Trophoblast cell (in vitro differentiated cells and primary cell): Measurements from ENCODE around the gene SDE2.
"Not testable (repeated sequence)": the region's sequence is repeated elsewhere in the genome, so short reads cannot be mapped to it uniquely, and the experiment has no call there.

Experiments used
- DNase-seq, 2 donors: peaks; one replicate each; pipeline ENCODE4 v3.0.0-alpha.2; 2016
- H2AFZ ChIP-seq: 2 replicates; pipeline ENCODE4 v1.6.1; 2013; ENCODE audit warnings: low read length, moderate library complexity, mild to moderate bottlenecking; ENCODE audit not compliant: insufficient read depth, poor library complexity
- H2AK5ac ChIP-seq: 2 replicates; pipeline ENCODE4 v1.6.1; 2013; ENCODE audit warnings: mild to moderate bottlenecking, low read length
- H2BK120ac ChIP-seq: 2 replicates; pipeline ENCODE4 v1.6.1; 2013; ENCODE audit warnings: low read length, mild to moderate bottlenecking, moderate library complexity; ENCODE audit not compliant: insufficient read depth, poor library complexity
- H2BK12ac ChIP-seq: 2 replicates; pipeline ENCODE4 v1.6.1; 2013; ENCODE audit warnings: mild to moderate bottlenecking, low read length, moderate library complexity
- H2BK5ac ChIP-seq: 2 replicates; pipeline ENCODE4 v1.6.1; 2013; ENCODE audit warnings: low read length, low read depth, moderate library complexity, mild to moderate bottlenecking; ENCODE audit not compliant: poor library complexity
- H3K14ac ChIP-seq: 2 replicates; pipeline ENCODE4 v1.6.1; 2013; ENCODE audit warnings: mild to moderate bottlenecking, low read length
- H3K18ac ChIP-seq: 2 replicates; pipeline ENCODE4 v1.6.1; 2013; ENCODE audit warnings: mild to moderate bottlenecking, low read length
- H3K23ac ChIP-seq: 2 replicates; pipeline ENCODE4 v1.6.1; 2013; ENCODE audit warnings: low read length
- H3K27ac ChIP-seq: 2 replicates; pipeline ENCODE4 v1.5.1; 2013; ENCODE audit warnings: low read depth, mild to moderate bottlenecking, inconsistent platforms, low read length, moderate library complexity
- H3K27me3 ChIP-seq: 2 replicates; pipeline ENCODE4 v1.6.1; 2013; ENCODE audit warnings: inconsistent platforms, mild to moderate bottlenecking, low read length, moderate library complexity; ENCODE audit not compliant: insufficient read depth
- H3K36me3 ChIP-seq, 2 experiments: 1 replicate in 1 of 2; 2 replicates in 1 of 2; pipeline ENCODE4 v1.6.1; 2013; ENCODE audit warnings: low read length in 2 of 2, mild to moderate bottlenecking in 2 of 2, moderate library complexity in 1 of 2; ENCODE audit not compliant: insufficient read depth in 2 of 2, control insufficient read depth in 1 of 2
- H3K4ac ChIP-seq: 2 replicates; pipeline ENCODE4 v1.6.1; 2013; ENCODE audit warnings: low read depth, mild to moderate bottlenecking, low read length, moderate library complexity
- H3K4me1 ChIP-seq, 2 experiments: 1 replicate in 1 of 2; 2 replicates in 1 of 2; pipeline ENCODE4 v1.6.1; 2013; ENCODE audit warnings: low read length in 2 of 2, mild to moderate bottlenecking in 2 of 2, moderate library complexity in 1 of 2; ENCODE audit not compliant: insufficient read depth in 2 of 2, control insufficient read depth in 1 of 2
- H3K4me2 ChIP-seq: 2 replicates; pipeline ENCODE4 v1.6.1; 2013; ENCODE audit warnings: inconsistent platforms, mild to moderate bottlenecking, low read length, moderate library complexity
- H3K4me3 ChIP-seq: 2 replicates; pipeline ENCODE4 v1.5.1; 2013; ENCODE audit warnings: mild to moderate bottlenecking, low read depth, low read length, inconsistent platforms
- H3K79me1 ChIP-seq: one replicate; pipeline ENCODE4 v1.6.1; 2013; ENCODE audit warnings: low read length
- H3K79me2 ChIP-seq: 2 replicates; pipeline ENCODE4 v1.6.1; 2013; ENCODE audit warnings: low read length, mild to moderate bottlenecking; ENCODE audit not compliant: control insufficient read depth, insufficient read depth, poor library complexity
- H3K9ac ChIP-seq: 2 replicates; pipeline ENCODE4 v1.6.1; 2013; ENCODE audit warnings: mild to moderate bottlenecking, low read length
- H3K9me3 ChIP-seq: 2 replicates; pipeline ENCODE4 v1.6.1; 2013; ENCODE audit warnings: low read depth, mild to moderate bottlenecking, control low read depth, inconsistent platforms, low read length; ENCODE audit not compliant: insufficient read depth
- H4K12ac ChIP-seq: 2 replicates; pipeline ENCODE4 v1.6.1; 2013; ENCODE audit warnings: low read depth, mild to moderate bottlenecking, low read length, moderate library complexity
- H4K8ac ChIP-seq: 2 replicates; pipeline ENCODE4 v1.6.1; 2013; ENCODE audit warnings: low read depth, mild to moderate bottlenecking, low read length, moderate library complexity
- H4K91ac ChIP-seq: one replicate; pipeline ENCODE4 v1.6.1; 2013; ENCODE audit warnings: low read depth, mild to moderate bottlenecking, low read length, moderate library complexity
- WGBS: extraction: QIAGEN DNeasy Blood & Tissue Kit; methylation state at CpG from one replicate; pipeline ENCODE4 v1.1.7; 2013; ENCODE audit warnings: missing lambda C conversion rate; ENCODE audit not compliant: insufficient read length, insufficient coverage; ENCODE audit errors: extremely low coverage; 5-methylcytosine and 5-hydroxymethylcytosine counted together

Gene SDE2

DNA sequence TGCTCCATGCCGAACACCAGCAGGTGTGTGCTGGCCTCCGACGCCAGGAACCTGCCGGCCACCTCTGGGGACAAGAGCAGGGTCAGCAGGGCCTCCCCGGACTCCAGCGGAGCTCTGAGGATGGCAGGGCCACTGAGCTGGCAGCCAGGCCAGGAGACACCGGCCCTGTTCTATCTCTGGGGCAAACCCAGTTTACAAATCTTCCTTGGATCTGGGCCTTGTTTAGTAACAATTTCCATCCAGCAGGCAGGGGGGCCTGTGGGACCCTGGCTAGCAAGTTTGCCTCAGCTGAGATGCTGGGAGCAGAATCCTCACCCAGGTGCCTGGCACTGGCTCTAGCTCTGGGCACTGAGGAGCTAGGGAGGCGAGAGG lies 59.2 kb downstream of the SDE2 start:
- not testable (repeated sequence) for H3K4ac ChIP-seq, DNase-seq, H3K79me1 ChIP-seq, H3K23ac ChIP-seq, H3K4me2 ChIP-seq, H2AK5ac ChIP-seq, H4K12ac ChIP-seq, H3K14ac ChIP-seq, H2AFZ ChIP-seq, H3K4me3 ChIP-seq, H2BK5ac ChIP-seq, H4K8ac ChIP-seq, H3K27me3 ChIP-seq, H4K91ac ChIP-seq, H3K9ac ChIP-seq, H3K27ac ChIP-seq, H3K36me3 ChIP-seq, H2BK120ac ChIP-seq, H2BK12ac ChIP-seq, H3K79me2 ChIP-seq, H3K18ac ChIP-seq, H3K9me3 ChIP-seq
- WGBS = no CpG with 5 or more reads among the region's 8 CpGs
- peaks cover 3 to 12% of the 10 kb centered on the region in 2 experiments for H3K4me1 ChIP-seq

GRCh38 chr1:225939097-225939938 lies 59.8 kb downstream of the SDE2 start:
- H2BK120ac ChIP-seq, H3K9ac ChIP-seq, H2AK5ac ChIP-seq, H3K79me2 ChIP-seq, H3K27me3 ChIP-seq, H3K23ac ChIP-seq, H2BK12ac ChIP-seq, H3K36me3 ChIP-seq, H3K9me3 ChIP-seq, H3K27ac ChIP-seq, H3K79me1 ChIP-seq, H3K4ac ChIP-seq, H2BK5ac ChIP-seq, H4K8ac ChIP-seq, H3K18ac ChIP-seq, DNase-seq, H4K91ac ChIP-seq, H3K14ac ChIP-seq, H4K12ac ChIP-seq, H3K4me3 ChIP-seq: not testable (repeated sequence)
- Histone ChIP-seq H2AFZ (peak overlapping the region; percentile 24), H3K4me2 (peak overlapping the region; percentile 54), H3K4me1 (peaks cover 3 to 12% of the 10 kb centered on the region in 2 experiments)
- WGBS = no CpG with 5 or more reads among the region's 69 CpGs

DNA sequence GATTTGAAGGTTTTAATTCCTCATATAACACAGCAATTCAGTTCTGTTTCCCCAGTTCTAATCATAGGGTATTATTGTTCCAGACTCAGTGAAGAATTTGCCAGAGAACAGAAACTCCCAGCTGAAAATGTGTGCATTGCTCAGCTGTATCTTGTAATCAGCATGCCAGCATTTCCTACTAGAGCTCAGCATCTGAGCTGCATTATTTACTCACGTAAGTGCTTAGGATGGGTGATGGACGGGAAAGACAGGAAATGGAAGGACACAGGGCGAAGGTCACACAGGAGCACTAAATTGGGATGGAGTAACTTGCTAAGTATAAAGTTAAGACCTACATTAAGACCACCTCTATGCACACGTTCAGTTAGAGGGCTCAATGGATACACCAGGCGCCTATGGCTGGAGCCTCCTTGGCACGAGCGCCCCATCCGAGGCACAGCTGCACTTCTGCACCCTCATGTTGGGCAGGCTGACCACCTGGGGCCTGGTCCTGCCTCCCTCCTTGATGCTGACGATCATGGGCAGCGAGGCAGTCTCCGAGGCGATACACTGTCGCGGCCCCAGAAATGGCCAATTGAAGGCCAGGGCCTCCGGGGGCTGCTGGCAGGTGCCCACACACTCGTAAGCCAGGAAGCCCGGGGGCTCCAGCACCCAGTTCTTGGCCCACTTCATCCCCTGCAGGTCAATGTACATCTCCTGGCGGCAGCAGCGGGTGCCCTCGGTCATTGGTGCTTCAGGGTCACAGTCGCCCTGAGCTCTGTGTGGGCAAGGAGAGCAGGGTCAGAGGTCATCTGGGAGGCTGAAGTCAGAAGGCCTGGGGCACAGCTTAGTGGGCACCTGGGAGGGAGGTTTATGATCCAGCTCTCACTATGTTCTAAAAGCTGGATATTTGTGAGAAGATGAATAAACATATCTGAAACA lies 61.8 kb downstream of the SDE2 start:
- H3K79me1 ChIP-seq = no peaks in the 10 kb centered on the region
- peak in 1 of 2 donors; percentile 17 for DNase-seq
- no peak overlapping the region for H2BK120ac ChIP-seq
- H4K12ac ChIP-seq = no peak overlapping the region
- no peak overlapping the region for H3K9ac ChIP-seq
- no peak overlapping the region for H3K4ac ChIP-seq
- H3K27ac ChIP-seq = no peak overlapping the region
- H4K8ac ChIP-seq = no peak overlapping the region
- H3K14ac ChIP-seq = no peak overlapping the region
- no peak overlapping the region for H2BK12ac ChIP-seq
- peaks cover 3 to 12% of the 10 kb centered on the region in 2 experiments for H3K4me1 ChIP-seq
- H4K91ac ChIP-seq = no peak overlapping the region
- H3K27me3 ChIP-seq = no peaks in the 10 kb centered on the region
- H3K9me3 ChIP-seq = no peaks in the 10 kb centered on the region
- H2AFZ ChIP-seq = no peak overlapping the region
- H3K36me3 ChIP-seq = no peaks in the 10 kb centered on the region
- no peaks in the 10 kb centered on the region for H3K79me2 ChIP-seq
- no peak overlapping the region for H2AK5ac ChIP-seq
- H3K23ac ChIP-seq = no peak overlapping the region
- no peak overlapping the region for H3K18ac ChIP-seq
- H2BK5ac ChIP-seq = no peak overlapping the region
- WGBS = no CpG with 5 or more reads among the region's 21 CpGs
- no peak overlapping the region for H3K4me2 ChIP-seq
- H3K4me3 ChIP-seq = no peak overlapping the region

GRCh38 chr1:225936523-225936922 lies 62.6 kb downstream of the SDE2 start:
- Histone ChIP-seq H2BK5ac (no peak overlapping the region), H3K23ac (no peak overlapping the region), H3K4me2 (no peak overlapping the region), H3K4ac (no peak overlapping the region), H3K36me3 (no peaks in the 10 kb centered on the region), H3K4me3 (no peak overlapping the region), H3K4me1 (peaks cover under 1 to 8% of the 10 kb centered on the region in 2 experiments), H2AK5ac (no peak overlapping the region), H3K27ac (no peak overlapping the region), H2AFZ (no peak overlapping the region), H3K18ac (no peak overlapping the region), H4K8ac (no peak overlapping the region), H3K79me1 (no peaks in the 10 kb centered on the region), H2BK12ac (no peak overlapping the region), H3K27me3 (no peaks in the 10 kb centered on the region), H3K9me3 (no peaks in the 10 kb centered on the region), H3K9ac (no peak overlapping the region), H4K12ac (no peak overlapping the region), H4K91ac (no peak overlapping the region), H2BK120ac (no peak overlapping the region), H3K14ac (no peak overlapping the region), H3K79me2 (no peaks in the 10 kb centered on the region)
- DNase-seq = no peak
- WGBS = no CpG with 5 or more reads among the region's 3 CpGs
